Uterus (tissue), 2 donors: Measurements from ENCODE around the gene TLL1.

Source experiments
- CTCF ChIP-seq, 4 experiments: fragments of 200-600 bp in 2 of 4; fragments of 450-650 bp in 2 of 4; sonication (generic) in 2 of 4; IDR thresholded peaks; one replicate each; pipeline ENCODE4 v1.5.1; 2016 to 2019; ENCODE audit warnings: antibody characterized with exemption in 4 of 4, mild to moderate bottlenecking in 2 of 4, moderate library complexity in 1 of 4
- POLR2A ChIP-seq, 2 donors: fragments of 450-650 bp; IDR thresholded peaks; one replicate each; pipeline ENCODE4 v1.6.1; 2016; ENCODE audit warnings: antibody characterized with exemption in 2 of 2, mild to moderate bottlenecking in 1 of 2, moderate library complexity in 1 of 2

GRCh38 chr4:166021617-166022016 lies 148.6 kb downstream of the TLL1 start:
- no peak for TF ChIP-seq POLR2A (IDR thresholded peaks at IDR 0.05)
- TF ChIP-seq CTCF (IDR thresholded peaks at IDR 0.05), result no peak
